PC-3 (cell line): ENCODE results near the gene SET.

ENCODE experiments used
- CTCF ChIP-seq: fragments of 300-600 bp; sonication (generic); conservative IDR thresholded peaks from 2 replicates; pipeline ENCODE4 v1.5.1; 2017; ENCODE audit warnings: antibody characterized with exemption, low read depth, mild to moderate bottlenecking, low read length
- EZH2 ChIP-seq: fragments of 300-600 bp; sonication (generic); IDR thresholded peaks from one replicate; pipeline ENCODE4 v1.6.1; 2017; ENCODE audit warnings: antibody characterized with exemption, mild to moderate bottlenecking, low read length; ENCODE audit not compliant: unreplicated experiment

- TF ChIP-seq CTCF (no peak), EZH2 (no peak)
These were observed 35.1 kb downstream of the SET start, which contains the start of gene ZDHHC12 for GRCh38 chr9:128723866-128724743.
